Muscle layer of duodenum (tissue), 2 donors: ENCODE results near the gene TNFAIP8L3.

Source experiments
- H3K27ac ChIP-seq: one replicate; pipeline ENCODE4 v1.7.0; 2013; ENCODE audit warnings: mild to moderate bottlenecking, low read length
- H3K27me3 ChIP-seq: one replicate; pipeline ENCODE4 v1.7.0; 2013; ENCODE audit warnings: low read depth, mild to moderate bottlenecking, control low read depth, low read length
- H3K36me3 ChIP-seq, 2 donors: one replicate each; pipeline ENCODE4 v1.7.0; 2013; ENCODE audit warnings: low read length in 2 of 2, control low read depth in 1 of 2, mild to moderate bottlenecking in 1 of 2; ENCODE audit not compliant: insufficient read depth in 2 of 2, control insufficient read depth in 1 of 2
- H3K4me1 ChIP-seq, 2 donors: one replicate each; pipeline ENCODE4 v1.7.0; 2013; ENCODE audit warnings: low read length in 2 of 2, mild to moderate bottlenecking in 2 of 2, control low read depth in 1 of 2, moderate library complexity in 1 of 2; ENCODE audit not compliant: insufficient read depth in 2 of 2, control insufficient read depth in 1 of 2
- H3K4me3 ChIP-seq, 2 donors: one replicate each; pipeline ENCODE4 v1.7.0; 2013; ENCODE audit warnings: low read length in 2 of 2, low read depth in 1 of 2, mild to moderate bottlenecking in 1 of 2
- H3K9me3 ChIP-seq, 2 donors: one replicate each; pipeline ENCODE4 v1.7.0; 2013; ENCODE audit warnings: low read length in 2 of 2, control low read depth in 1 of 2, mild to moderate bottlenecking in 1 of 2; ENCODE audit not compliant: control insufficient read depth in 1 of 2
- donor health status: healthy.

Gene TNFAIP8L3

DNA sequence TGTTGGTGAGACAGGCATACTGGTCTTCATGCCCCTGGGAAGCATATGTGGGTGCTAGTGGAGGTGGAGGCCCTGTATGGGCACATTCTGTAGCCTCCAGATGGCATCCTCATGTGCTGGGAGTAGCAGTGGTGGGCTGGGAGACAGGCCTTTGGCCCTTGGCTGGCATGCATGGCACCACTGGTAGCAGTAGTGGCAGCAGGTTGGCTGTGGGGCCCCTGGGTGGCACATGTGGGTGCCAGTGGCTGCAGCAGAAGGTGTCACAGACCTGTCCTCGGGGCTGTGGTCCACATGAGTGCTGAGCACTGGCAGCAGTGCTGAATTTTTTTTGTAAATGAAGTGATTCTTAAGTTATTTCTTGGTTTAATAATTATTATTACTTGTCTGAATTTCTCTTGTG is 71.2 kb downstream of the TNFAIP8L3 start:
- Histone ChIP-seq H3K36me3 (no peaks in the 10 kb centered on the region), H3K27me3 (no peaks in the 10 kb centered on the region), H3K4me1 (no peaks in the 10 kb centered on the region), H3K4me3 (no peak overlapping the region), H3K27ac (no peak overlapping the region), H3K9me3 (no peaks in the 10 kb centered on the region)

GRCh38 chr15:51022206-51022605 is 72.5 kb downstream of the TNFAIP8L3 start:
- H3K4me1 ChIP-seq: no peaks in the 10 kb centered on the region
- H3K36me3 ChIP-seq: no peaks in the 10 kb centered on the region
- H3K27me3 ChIP-seq: no peaks in the 10 kb centered on the region
- H3K4me3 ChIP-seq: no peak overlapping the region
- no peaks in the 10 kb centered on the region for H3K9me3 ChIP-seq
- no peak overlapping the region for H3K27ac ChIP-seq

DNA sequence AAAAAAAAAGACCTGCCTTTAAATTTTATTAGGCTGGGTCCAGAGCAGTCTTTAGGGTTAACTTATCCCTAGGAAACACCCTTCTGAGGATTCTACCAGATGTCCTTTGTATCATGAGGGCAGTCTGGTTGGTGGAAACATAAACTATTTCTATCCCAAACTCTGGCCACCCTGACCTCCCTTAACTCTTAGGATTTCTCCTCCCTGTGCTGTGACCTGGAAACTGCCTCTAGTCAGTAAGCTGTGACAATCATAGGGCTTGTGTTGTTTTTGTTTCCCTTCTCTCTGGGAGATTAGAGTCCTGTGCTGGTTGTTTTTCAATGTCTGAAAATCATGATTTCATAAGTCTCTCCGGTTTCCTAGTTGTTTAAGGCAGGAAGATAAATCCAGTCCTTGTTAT is 78.1 kb downstream of the TNFAIP8L3 start:
- Histone ChIP-seq H3K4me3 (no peak overlapping the region), H3K4me1 (no peaks in the 10 kb centered on the region), H3K27ac (no peak overlapping the region), H3K9me3 (no peaks in the 10 kb centered on the region), H3K27me3 (no peaks in the 10 kb centered on the region), H3K36me3 (no peaks in the 10 kb centered on the region)

DNA sequence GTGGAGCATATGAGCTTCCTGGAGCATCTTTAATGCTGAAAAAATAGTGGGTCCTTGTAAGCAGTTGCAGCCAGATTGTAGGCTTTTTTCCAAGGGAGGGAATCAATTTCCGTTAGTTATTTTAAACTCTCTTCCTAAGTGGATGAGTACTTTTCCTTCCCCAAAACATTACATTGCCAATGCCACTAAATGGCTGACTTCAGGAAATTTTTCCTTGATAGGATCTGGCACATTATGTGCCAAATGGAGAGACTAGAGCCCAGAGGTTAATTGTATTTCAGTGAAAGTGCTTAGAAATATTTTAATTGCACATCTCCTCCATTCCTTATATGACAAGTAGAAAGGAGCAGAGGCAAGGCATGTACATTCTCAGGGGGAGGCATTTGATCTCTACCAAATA is 83.5 kb downstream of the TNFAIP8L3 start:
- peaks cover 0 to 20% of the 10 kb centered on the region in 2 donors for H3K36me3 ChIP-seq
- H3K4me3 ChIP-seq: no peak overlapping the region
- no peaks in the 10 kb centered on the region for H3K27me3 ChIP-seq
- peaks cover 0 to 4% of the 10 kb centered on the region in 2 donors for H3K9me3 ChIP-seq
- H3K4me1 ChIP-seq: no peaks in the 10 kb centered on the region
- no peak overlapping the region for H3K27ac ChIP-seq

DNA sequence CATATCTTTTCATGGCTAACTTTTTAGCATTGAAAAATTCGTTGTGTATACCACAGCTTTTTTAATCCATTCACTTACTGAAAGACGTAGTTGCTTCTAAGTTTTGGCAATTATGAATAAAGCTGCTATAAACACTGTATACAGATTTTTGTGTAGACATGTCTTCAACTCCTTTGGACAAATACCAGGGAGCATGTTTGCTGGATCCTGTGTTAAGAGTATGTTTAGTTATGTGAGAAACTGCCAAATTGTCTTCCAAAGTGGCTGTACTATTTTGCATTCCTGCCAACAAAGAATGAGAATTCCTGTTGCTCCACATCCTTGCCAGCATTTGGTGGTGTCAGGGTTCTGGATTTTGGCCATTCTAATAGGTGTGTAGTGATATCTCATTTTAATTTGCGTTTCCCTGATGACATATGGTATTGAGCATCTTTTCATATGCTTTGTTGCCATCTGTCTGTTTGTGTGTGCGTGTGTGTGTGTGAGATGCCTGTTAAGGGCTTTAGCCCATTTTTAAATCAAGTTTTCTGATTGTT is 87.5 kb downstream of the TNFAIP8L3 start:
- Histone ChIP-seq H3K4me1 (no peaks in the 10 kb centered on the region), H3K4me3 (no peak overlapping the region), H3K36me3 (peaks cover 4 to 25% of the 10 kb centered on the region in 2 donors), H3K27ac (no peak overlapping the region), H3K27me3 (no peaks in the 10 kb centered on the region), H3K9me3 (peaks cover 0 to 4% of the 10 kb centered on the region in 2 donors)
